H1 (cell line): ENCODE results near the gene ASPRV1. TPM values are rescaled to one million over a fixed set of nuclear protein-coding genes. Genes with fewer than 3 reads are reported as not detected.

Experiments used
- CHD1 ChIP-seq: IDR thresholded peaks from 2 replicates; pipeline ENCODE4 v1.6.1; 2012; ENCODE audit warnings: low read depth, low read length, improper control_type of control experiment
- GTF2F1 ChIP-seq: IDR thresholded peaks from 2 replicates; pipeline ENCODE4 v1.6.1; 2012; ENCODE audit warnings: low read depth, low read length, improper control_type of control experiment, borderline replicate concordance
- KDM1A ChIP-seq: fragments of 200-600, 300-600 bp; sonication (generic); IDR thresholded peaks from 2 replicates; pipeline ENCODE4 v1.7.1; 2016; ENCODE audit warnings: mild to moderate bottlenecking, low read length, borderline replicate concordance
- NANOG ChIP-seq: IDR thresholded peaks from 2 replicates; pipeline ENCODE4 v1.6.1; 2011; ENCODE audit warnings: low read length, low read depth, mild to moderate bottlenecking, inconsistent platforms; ENCODE audit not compliant: insufficient read depth, poor library complexity, severe bottlenecking
- POLR2A ChIP-seq, 2 experiments: IDR thresholded peaks; 1 replicate in 1 of 2; 2 replicates in 1 of 2; pipeline ENCODE4 v1.6.1; 2011; ENCODE audit warnings: low read depth in 2 of 2, low read length in 2 of 2, mild to moderate bottlenecking in 2 of 2; ENCODE audit errors: control extremely low read depth in 1 of 2
- RBBP5 ChIP-seq: IDR thresholded peaks from 2 replicates; pipeline ENCODE4 v1.7.1; 2012; ENCODE audit warnings: low read depth, mild to moderate bottlenecking, inconsistent platforms, low read length, moderate library complexity, borderline replicate concordance
- TEAD4 ChIP-seq: IDR thresholded peaks from 2 replicates; pipeline ENCODE4 v1.6.1; 2012; ENCODE audit warnings: low read depth, low read length, inconsistent platforms, mixed read lengths
- polyA plus RNA-seq, 7 experiments: library from polyadenylated mRNA; depleted of rRNA in 3 of 7; stranded (reverse) in 5 of 7; unstranded in 2 of 7; fragments of >200 nt in 5 of 7; fragments of 200-250 nt in 2 of 7; gene quantifications; 1 replicate in 5 of 7; 2 replicates in 1 of 7; 4 replicates in 1 of 7; pipeline versions ENCODE4 v1.2.1 to v1.2.3, GENCODE V29; 2011 to 2013; ENCODE audit warnings: missing spikeins in 2 of 7, mixed read lengths in 2 of 7
- total RNA-seq: library from RNA; stranded (reverse); fragmentation: NEBNext Ultra II Directional; extraction: Animal tissue kit (Norgen Biotek cat#: 25700); gene quantifications from 2 replicates; pipeline ENCODE4 v1.2.1, GENCODE V29; 2021

ASPRV1 gene
- total and polyA plus RNA-seq, 2 of the 8 experiments (the other 6 are each of a cell fraction or from before 2014, with no cell fraction given), result 0.59 to 0.95 TPM

- TF ChIP-seq RBBP5, result no peak
- no peak for TF ChIP-seq GTF2F1
- TF ChIP-seq POLR2A (IDR thresholded peaks at IDR 0.05; ENCODE audit: control extremely low read depth in 1 of 2, low read depth in 2 of 2, low read length in 2 of 2), result no peak
- TF ChIP-seq CHD1, result no peak
- no peak for TF ChIP-seq NANOG
- no peak for TF ChIP-seq TEAD4
- no peak for TF ChIP-seq KDM1A
- TF ChIP-seq, all 59 proteins: peak for 0
Observed at GRCh38 chr2:69975853-69976462, 14.5 kb upstream of the ASPRV1 start (continued).
